Loucy (cell line): ENCODE results near the gene WSCD1.

Experiments used
- H2AFZ ChIP-seq: fragments of 200-600 bp; sonication (generic); 2 replicates; pipeline ENCODE4 v1.6.0; 2016; ENCODE audit warnings: antibody characterized with exemption, mild to moderate bottlenecking, low read length, moderate library complexity
- H3F3A ChIP-seq: fragments of 200-600 bp; 2 replicates; pipeline ENCODE4 v1.6.0; 2016; ENCODE audit warnings: antibody characterized with exemption, low read depth, mild to moderate bottlenecking
- H3K27me3 ChIP-seq: fragments of 200-600 bp; sonication (generic); 2 replicates; pipeline ENCODE4 v1.6.1; 2014; ENCODE audit warnings: low read length, mild to moderate bottlenecking; ENCODE audit not compliant: insufficient read depth, poor library complexity, severe bottlenecking
- H3K36me3 ChIP-seq: fragments of 200-600 bp; sonication (generic); 2 replicates; pipeline ENCODE4 v1.6.1; 2016; ENCODE audit warnings: low read length; ENCODE audit not compliant: insufficient read depth
- H3K4me1 ChIP-seq: fragments of 200-600 bp; sonication (generic); 2 replicates; pipeline ENCODE4 v1.5.1; 2014; ENCODE audit warnings: low read length, mild to moderate bottlenecking; ENCODE audit not compliant: insufficient read depth, poor library complexity, severe bottlenecking
- H3K4me2 ChIP-seq: fragments of 200-600 bp; sonication (generic); 2 replicates; pipeline ENCODE4 v1.6.0; 2014; ENCODE audit warnings: antibody characterized with exemption, low read length, low read depth, mild to moderate bottlenecking; ENCODE audit not compliant: poor library complexity, severe bottlenecking
- H3K4me3 ChIP-seq: fragments of 200-600 bp; sonication (generic); 2 replicates; pipeline ENCODE4 v1.5.1; 2014; ENCODE audit warnings: low read length, mild to moderate bottlenecking, mixed read lengths; ENCODE audit not compliant: poor library complexity, severe bottlenecking
- H3K79me2 ChIP-seq: fragments of 200-600 bp; sonication (generic); 2 replicates; pipeline ENCODE4 v1.6.1; 2014; ENCODE audit warnings: low read length; ENCODE audit not compliant: insufficient read depth
- H3K9ac ChIP-seq: fragments of 200-600 bp; sonication (generic); 2 replicates; pipeline ENCODE4 v1.6.0; 2014; ENCODE audit warnings: mild to moderate bottlenecking, low read depth, low read length, moderate library complexity; ENCODE audit not compliant: poor library complexity, severe bottlenecking
- H3K9me2 ChIP-seq: fragments of 200-600 bp; sonication (generic); replicated peaks from 2 replicates; pipeline ENCODE4 v1.6.1; 2016; ENCODE audit warnings: low read depth, low read length, mixed read lengths
- H3K9me3 ChIP-seq: fragments of 200-600 bp; sonication (generic); 2 replicates; pipeline ENCODE4 v1.6.1; 2014; ENCODE audit warnings: mild to moderate bottlenecking, antibody characterized with exemption, low read length, low read depth; ENCODE audit not compliant: insufficient read depth
- H4K20me1 ChIP-seq: fragments of 200-600 bp; sonication (generic); 2 replicates; pipeline ENCODE4 v1.6.0; 2014; ENCODE audit warnings: antibody characterized with exemption, low read length, mild to moderate bottlenecking; ENCODE audit not compliant: insufficient read depth, poor library complexity, severe bottlenecking
- EZH2phosphoT487 ChIP-seq: fragments of 200-600 bp; IDR thresholded peaks from 2 replicates; pipeline ENCODE4 v1.6.1; 2018; ENCODE audit warnings: antibody characterized with exemption, mild to moderate bottlenecking, moderate library complexity, borderline replicate concordance
- TF ChIP-seq, protein P1 (sequence below): fragments of 200-600 bp; sonication (generic); conservative IDR thresholded peaks from 2 replicates; pipeline ENCODE4 v1.5.1; 2014; ENCODE audit warnings: mild to moderate bottlenecking, antibody characterized with exemption, low read length

WSCD1 gene

DNA sequence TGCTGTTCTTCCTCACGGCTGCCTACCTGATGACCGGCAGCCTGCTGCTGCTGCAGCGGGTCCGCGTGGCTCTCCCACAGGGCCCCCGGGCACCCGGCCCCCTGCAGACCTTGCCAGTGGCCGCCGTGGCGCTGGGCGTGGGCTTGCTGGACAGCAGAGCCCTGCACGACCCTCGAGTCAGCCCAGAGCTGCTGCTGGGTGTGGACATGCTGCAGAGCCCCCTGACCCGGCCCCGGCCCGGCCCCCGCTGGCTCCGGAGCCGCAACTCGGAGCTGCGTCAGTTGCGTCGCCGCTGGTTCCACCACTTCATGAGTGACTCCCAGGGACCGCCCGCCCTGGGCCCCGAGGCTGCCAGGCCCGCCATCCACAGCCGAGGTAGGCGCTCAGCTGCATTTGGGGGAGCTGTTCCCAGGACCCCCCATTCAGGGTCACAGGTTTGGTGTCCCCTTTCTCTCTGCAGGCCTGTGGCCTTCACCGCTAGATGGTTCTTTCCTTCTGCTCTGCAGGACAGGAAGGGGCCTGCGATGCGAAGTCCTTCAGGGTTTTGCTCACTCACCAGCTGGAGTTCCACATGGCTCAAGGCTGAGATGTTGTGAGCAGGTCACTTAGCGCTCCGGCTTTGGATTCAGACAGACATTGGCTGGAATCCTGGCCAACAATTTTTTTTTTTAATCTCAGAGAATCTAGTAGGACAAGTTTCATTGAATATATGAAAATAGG lies 10.7 kb downstream of the WSCD1 start:
- Histone ChIP-seq H4K20me1 (no peaks in the 10 kb centered on the region), H3K36me3 (no peaks in the 10 kb centered on the region), H3K4me2 (no peak overlapping the region), H3K9me2 (no peaks in the 10 kb centered on the region), H3K27me3 (no peaks in the 10 kb centered on the region), H3F3A (no peaks in the 10 kb centered on the region), H3K9ac (no peak overlapping the region), H3K4me1 (no peaks in the 10 kb centered on the region), H3K79me2 (no peaks in the 10 kb centered on the region), H3K4me3 (no peak overlapping the region), H2AFZ (no peak overlapping the region), H3K9me3 (peaks cover 5% of the 10 kb centered on the region; the same call in 1 of the 2 replicates)
- TF ChIP-seq EZH2phosphoT487: no peak
- TF ChIP-seq, protein P1, sequence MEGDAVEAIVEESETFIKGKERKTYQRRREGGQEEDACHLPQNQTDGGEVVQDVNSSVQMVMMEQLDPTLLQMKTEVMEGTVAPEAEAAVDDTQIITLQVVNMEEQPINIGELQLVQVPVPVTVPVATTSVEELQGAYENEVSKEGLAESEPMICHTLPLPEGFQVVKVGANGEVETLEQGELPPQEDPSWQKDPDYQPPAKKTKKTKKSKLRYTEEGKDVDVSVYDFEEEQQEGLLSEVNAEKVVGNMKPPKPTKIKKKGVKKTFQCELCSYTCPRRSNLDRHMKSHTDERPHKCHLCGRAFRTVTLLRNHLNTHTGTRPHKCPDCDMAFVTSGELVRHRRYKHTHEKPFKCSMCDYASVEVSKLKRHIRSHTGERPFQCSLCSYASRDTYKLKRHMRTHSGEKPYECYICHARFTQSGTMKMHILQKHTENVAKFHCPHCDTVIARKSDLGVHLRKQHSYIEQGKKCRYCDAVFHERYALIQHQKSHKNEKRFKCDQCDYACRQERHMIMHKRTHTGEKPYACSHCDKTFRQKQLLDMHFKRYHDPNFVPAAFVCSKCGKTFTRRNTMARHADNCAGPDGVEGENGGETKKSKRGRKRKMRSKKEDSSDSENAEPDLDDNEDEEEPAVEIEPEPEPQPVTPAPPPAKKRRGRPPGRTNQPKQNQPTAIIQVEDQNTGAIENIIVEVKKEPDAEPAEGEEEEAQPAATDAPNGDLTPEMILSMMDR: no peak

DNA sequence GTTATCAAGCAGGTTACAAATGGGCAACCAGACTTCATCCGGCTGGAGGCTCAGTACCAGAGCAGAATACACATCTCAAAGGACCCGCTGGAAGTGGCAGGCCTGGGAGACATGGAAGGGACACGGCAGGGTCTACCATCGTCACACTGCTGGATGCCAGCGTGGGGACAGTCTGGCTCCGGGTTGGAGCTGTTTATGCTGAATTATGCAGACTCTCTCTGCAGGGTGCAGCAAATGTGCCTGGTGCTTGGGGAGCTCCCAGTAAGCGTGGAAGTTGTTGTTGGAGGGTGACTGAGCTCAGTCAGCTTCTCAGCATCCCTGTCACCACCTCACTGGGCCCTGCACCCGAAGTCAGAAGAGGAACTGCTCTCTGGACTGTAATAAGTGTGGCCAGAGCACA lies 12.2 kb downstream of the WSCD1 start:
- no peak for TF ChIP-seq EZH2phosphoT487
- TF ChIP-seq, protein P1: no peak
- no peak overlapping the region for H3K9ac ChIP-seq
- no peaks in the 10 kb centered on the region for H3K36me3 ChIP-seq
- H4K20me1 ChIP-seq: no peaks in the 10 kb centered on the region
- H3K27me3 ChIP-seq: no peaks in the 10 kb centered on the region
- no peaks in the 10 kb centered on the region for H3F3A ChIP-seq
- H3K4me1 ChIP-seq: no peaks in the 10 kb centered on the region
- no peak overlapping the region for H3K4me2 ChIP-seq
- H2AFZ ChIP-seq: no peak overlapping the region
- no peak overlapping the region for H3K4me3 ChIP-seq
- no peaks in the 10 kb centered on the region for H3K79me2 ChIP-seq
- no peaks in the 10 kb centered on the region for H3K9me2 ChIP-seq
- peaks cover 5% of the 10 kb centered on the region; the same call in 1 of the 2 replicates for H3K9me3 ChIP-seq

DNA sequence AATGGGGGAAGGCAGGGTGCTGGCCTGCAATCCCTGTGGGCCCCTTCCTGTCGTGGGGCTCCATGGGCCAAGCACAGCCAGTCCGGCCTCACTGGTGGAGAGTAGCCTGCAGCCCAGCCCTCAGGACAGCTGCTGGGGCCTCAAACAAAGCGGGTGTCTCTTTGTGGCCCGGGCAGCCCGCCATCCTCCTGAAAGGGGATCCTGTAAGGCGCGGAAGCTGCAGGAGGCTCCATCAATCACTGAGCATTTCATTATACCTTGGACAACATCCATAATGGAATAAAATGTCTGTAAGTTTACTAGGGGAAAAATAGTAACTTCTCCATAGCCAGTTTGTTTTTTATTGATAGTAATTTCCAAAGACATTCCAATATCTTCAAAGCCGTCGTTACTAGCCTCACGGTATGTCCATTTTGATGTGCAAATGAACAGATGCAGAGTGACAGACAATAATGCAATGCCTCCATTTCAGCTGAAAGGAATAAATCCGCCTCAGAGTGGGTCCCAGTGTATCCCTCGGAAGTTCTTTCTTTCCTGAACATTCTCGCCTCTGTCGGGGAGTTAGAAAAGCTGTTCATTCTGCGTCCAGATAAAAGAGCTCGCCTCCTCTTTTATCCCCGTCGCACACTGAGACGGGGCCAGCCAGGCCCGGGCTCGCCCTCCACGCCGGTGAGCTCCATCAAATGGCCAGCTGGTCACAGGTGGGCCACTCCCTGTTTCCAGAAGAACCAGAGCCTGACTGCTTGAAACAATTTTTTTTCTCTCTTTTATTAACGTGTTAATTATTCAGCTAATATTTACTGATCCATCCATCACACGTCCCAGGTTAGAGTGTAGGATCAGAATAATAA lies 14.4 kb downstream of the WSCD1 start:
- H3K4me1 ChIP-seq: no peaks in the 10 kb centered on the region
- no peaks in the 10 kb centered on the region for H3K36me3 ChIP-seq
- no peaks in the 10 kb centered on the region for H3K27me3 ChIP-seq
- no peak overlapping the region for H3K4me3 ChIP-seq
- no peaks in the 10 kb centered on the region for H4K20me1 ChIP-seq
- no peak for TF ChIP-seq EZH2phosphoT487
- TF ChIP-seq, protein P1: no peak
- no peak overlapping the region for H3K4me2 ChIP-seq
- H2AFZ ChIP-seq: no peak overlapping the region
- H3K9me2 ChIP-seq: no peaks in the 10 kb centered on the region
- H3F3A ChIP-seq: no peaks in the 10 kb centered on the region
- no peak overlapping the region for H3K9ac ChIP-seq
- no peaks in the 10 kb centered on the region; the same call in 1 of the 2 replicates for H3K9me3 ChIP-seq
- no peaks in the 10 kb centered on the region for H3K79me2 ChIP-seq
